CD1c-positive myeloid dendritic cell (primary cell): ENCODE measurements around the gene CARD19.

Experiments
- DNase-seq: peaks from one replicate; pipeline ENCODE4 v3.0.0-alpha.2; 2016; ENCODE audit errors: extremely low spot score

The CARD19 gene

DNA sequence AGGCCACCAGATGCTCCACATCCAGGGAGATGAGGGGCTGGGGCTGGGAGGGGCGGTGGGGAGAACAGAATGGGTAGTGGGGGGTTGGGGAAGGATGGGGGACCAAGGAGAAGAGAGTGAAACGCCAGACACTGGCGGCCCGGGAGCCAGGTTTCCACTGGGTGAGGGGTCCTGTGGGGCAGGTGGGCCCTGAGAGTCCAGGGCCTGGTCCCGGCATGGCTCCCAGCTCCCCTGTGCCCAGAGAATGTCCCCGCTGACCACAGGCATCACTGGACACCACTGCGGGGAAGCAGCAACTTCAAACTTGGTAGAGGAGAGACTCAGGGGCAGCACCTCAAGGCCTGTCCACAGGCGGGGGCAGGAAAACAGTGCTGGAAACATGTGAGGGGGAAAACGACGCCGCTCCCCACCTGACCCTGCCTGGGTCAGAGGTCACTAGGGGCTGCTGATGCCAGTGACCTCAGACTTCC, 24.9 kb downstream of the CARD19 start:
- no peak for DNase-seq

DNA sequence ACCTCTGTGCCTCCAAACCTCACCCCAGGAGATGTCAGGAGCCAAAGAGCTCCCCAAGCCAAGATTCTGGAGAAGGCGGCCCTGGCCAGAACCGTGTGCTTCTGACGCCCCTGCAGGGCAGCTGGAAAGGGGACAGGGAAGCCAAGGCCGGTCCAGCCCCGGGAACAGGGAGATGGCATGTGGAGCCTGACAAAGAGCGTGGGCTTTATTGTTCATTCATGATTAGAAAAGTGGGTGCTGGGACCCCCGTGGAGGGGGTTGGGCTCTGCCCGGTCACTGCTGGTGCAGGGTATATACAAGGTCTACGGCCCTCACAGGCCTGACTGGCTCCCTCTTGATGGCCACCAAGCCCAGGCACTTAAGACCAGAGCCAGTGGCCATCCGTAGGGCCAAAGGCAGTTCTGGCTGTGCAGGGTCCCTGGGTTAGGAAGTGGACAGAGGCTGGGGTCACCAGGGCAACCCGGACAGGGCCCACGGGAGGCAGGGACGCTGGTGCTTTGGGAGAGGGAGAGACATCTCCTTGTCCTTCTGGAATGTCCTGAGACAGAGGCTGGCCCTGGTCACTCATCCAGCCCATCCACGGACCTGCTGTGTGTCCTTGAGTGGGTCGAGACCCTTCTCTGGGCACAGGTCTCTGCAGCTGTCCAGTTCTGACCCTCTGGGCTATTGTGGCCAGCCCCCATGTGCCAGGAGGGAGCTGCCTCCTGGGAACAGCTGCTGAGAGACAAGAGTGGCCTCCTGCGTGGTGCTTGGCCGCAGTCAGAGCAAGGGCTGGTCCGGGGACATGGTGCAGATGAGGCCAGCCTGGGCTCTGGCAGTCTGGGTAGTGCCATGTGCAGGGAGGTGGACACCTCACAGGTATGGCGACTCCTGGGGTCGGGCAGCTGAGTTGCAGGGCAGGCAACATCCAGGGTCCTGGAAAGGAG, 25.6 kb downstream of the CARD19 start:
- no peak for DNase-seq

DNA sequence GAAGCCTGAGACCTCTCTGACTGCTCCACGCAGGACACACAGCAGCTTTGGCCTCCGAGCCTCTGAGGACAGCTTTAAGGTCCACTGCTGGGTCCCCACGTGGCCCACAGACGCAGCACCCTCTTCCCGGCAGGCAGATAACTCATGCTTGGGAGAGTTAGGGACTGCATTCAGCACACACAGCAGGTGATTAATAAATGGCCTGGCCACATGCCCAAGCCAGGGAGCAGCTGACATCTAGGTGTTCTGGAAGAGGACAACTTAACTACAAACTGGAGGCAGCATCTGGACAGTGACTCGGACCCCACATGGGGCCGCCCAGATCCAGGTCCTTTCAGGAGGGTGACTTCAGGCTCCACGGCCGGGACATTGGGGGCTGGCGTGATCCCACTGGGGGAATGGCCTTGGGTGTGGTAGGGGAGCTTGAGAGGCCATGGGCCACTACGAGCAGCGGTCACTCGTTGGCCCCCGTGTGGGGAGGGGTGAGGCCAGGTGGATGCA, 26.8 kb downstream of the CARD19 start:
- no peak for DNase-seq

DNA sequence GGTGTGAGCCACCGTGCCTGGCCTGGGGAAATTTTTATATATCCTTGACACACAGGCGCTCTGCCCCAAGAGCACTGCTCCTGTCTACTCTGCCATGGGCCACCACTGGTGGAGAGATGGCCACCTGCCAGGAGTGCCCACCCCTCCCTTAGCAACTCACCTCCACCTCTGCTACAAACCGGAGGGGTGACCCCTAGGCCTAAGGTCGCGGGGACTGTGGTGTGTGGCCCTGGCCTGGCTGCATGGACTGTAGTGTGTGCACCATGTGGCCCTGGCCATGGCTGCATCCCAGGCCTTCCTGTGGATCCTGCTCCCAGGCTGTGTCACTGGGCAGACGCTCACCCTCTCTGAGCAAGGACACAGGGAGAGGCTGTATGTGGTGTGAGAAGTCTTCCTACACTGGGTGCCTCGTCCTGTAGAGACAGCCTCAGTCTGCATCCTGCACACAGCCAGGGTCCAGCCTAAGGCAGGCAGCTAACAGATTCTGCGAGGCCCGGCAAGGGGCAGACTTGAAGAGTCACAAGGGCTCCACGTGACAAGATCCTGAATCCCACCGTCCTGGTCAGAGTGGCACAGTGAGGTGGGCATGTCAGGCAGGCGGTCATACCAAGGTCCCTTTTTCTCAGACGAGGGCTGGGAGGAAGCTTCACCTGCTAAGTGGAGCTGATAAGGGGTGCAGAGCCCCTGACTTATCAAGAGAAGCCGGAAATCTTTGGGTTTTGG, 27.7 kb downstream of the CARD19 start:
- no peak for DNase-seq

DNA sequence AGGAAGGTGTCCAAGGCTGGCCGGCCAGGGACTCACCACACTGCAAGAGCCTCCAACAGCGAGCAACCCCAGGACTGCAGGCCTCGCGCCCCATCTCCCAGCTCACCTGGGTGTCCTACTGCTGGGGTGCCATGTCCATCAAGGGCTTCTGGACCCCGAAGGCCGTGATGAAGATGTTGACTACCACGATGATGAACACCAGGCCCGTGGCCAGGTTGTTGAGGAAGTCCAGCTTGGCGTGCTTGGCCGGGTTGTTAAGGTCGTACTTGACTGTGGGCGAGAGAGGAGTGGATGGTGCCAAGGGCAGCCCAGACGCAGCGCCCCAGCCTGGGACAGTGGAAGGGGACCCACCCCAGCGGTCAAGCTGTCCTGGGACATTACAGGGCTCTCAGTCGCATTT, 28.8 kb downstream of the CARD19 start:
- no peak for DNase-seq

DNA sequence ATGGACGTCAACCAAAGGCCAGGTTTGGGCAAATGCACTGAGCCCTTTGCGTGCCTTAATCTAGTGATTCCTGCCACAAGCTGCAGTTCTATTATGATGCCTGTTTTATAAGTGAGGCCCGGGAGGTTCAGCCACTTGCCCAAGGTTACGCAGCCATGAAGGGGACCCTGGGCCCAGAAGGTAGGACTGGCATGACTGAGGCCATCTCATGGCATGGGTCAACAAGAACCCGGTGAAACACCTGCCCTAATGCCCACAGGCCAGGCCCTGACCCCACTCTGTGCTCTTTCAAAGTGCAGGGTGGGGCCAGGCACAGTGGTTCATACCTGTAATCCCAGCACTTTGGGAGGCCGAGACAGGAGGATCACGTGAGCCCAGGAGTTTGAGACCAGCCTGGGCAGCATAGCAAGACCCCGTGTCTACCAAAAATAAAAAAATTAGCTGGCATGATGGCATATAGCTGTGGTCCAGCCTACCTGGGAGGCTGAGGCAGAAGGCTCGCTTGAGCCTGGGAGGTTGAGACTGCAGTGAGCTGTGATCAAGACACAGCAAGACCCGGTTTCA, 29.4 kb downstream of the CARD19 start:
- DNase-seq: no peak

- no peak for DNase-seq
These were observed 30.2 kb downstream of the CARD19 start for GRCh38 chr9:93126151-93126781.

GRCh38 chr9:93126825-93127368, 30.9 kb downstream of the CARD19 start:
- DNase-seq: peak; percentile 22

- peak; percentile 67 for DNase-seq
These were observed 31.4 kb downstream of the CARD19 start for GRCh38 chr9:93127395-93127911.

DNA sequence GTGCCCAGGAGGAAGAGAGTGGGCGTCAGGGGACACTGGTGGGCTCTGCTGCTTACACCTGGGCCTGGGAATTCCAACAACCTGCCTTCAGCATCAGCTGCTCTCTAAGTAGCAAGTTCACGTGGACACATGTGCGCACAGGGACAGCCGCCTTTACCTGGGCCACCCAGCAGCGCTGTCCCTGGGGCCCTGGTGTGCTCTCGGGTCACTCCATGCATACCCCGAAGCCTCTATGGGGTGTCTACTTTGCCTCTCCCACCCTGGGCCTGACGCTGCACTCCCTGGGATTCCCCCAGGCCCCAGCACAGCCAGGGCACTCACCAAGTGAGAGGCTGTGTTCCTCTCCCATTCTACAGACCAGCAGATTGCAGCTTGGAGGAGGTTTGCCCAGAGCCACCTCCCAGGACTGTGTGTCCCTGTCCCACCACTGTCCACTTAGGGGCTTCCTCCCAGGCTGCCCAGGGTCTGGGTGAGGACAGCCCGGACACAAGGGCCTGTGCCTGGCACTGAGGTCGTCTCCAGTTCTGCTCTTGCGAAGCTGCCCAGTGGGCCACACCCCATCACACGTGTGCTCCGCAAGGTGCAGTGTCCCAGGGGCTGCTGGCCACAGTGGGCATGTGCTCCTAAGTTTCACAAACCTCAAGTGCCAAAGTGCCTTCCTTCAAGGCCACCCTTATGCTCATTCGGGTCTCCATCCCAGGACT, 32.1 kb downstream of the CARD19 start:
- DNase-seq: no peak

- no peak for DNase-seq
These were observed 32.8 kb downstream of the CARD19 start for GRCh38 chr9:93128715-93129224.

GRCh38 chr9:93129286-93129685, 33.3 kb downstream of the CARD19 start:
- no peak for DNase-seq

DNA sequence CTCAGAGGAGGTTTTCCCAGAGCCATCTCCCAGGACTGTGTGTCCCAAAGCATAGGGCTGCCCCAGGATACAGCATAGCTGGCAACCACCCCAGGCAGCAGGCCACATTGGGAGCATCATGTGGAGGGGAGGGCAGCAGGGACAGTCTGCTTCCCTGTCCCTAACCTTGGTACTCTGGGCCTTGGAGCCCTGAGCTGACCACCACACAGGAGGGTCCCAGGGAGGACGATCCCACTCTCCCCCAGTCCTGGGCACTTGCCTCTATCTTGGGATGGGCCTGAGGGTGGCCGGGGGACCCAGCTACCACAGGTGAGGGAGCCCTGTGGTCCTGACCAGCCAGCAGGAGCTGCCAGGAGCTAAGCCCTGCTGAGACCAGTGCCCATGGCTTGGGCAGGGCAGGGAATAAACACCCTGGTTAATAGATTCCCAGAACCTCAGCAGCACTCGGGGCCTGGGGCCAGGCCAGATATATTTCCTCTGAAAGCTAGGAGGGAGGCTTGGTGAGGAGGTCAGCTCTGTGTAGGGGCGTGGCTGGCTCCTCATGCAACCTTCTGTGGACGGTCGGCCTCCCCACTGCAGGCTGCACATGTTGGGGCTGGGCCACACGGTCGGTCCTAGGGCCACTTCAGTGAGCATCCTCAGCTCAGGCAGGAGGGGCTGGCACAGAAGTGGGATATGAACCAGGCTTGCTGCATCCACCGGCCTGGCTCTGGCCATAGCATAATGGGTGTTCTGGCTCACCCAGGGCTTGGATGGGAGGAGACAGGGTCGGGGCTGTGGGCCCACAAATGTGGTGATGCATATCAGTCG, 33.9 kb downstream of the CARD19 start:
- no peak for DNase-seq

- peak; percentile 58 for DNase-seq
These were observed 35.0 kb downstream of the CARD19 start for GRCh38 chr9:93130861-93131481.

DNA sequence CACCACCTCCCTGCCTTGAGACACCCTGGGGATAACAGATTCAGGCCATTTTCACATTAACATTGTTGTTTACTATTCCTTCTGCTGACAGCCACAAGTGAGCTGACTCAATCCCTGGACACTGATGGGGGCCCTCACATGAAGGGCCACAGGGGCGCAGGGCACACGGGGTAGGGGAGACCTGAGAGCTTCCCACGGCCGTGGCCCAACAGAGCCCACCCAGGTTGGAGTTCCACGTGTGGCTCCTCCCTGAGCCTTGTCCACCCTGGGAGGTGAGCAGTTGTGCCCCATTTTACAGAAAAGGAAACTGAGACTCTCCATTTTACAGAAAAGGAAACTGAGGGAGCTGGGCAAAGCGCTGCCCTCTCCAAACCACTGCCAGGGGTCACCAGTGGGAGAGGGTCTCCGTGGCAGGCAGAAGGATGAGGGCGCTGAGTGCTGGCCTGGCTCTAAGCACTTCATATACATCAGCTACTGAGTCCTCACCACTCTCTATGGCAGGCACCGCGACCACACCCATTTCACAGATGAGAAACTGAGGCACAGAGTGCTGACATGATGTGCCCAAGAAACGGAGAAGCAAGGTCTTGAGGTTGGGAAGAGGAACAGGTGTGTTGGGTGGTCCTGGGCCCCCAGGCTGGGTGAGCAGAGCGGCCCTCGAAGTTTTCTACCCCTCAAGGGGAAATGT, 35.7 kb downstream of the CARD19 start:
- DNase-seq: no peak

DNA sequence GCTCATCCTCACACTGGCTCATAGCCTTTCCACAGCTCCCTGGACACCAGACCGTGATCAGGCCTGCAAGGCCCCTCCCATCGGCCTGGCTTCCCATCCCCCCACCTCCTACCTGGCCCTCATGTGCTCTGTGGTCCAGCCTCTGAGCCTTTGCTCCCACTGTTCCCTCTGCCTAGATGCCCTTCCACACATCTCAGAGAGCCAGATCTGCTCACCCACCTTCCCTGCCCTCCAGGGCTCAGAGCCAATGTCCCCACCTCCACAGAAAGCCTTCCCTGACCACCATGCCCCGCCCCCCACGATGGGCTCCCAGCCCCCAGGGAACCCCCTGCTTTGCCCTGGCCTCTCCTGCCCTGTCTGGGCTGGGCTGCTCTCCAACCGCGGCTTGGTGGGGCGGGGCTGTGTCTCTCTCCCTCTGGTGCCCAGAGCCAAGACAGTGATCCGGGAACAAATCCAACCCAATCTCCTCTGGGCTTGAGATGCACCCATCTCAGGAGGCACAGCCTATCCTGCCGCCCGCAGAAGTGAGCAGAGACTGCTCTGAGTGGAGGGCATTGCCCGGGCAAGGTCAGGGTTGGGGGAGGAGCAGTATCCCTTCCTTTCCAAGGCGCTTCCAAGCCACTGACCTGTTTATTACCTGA, 36.4 kb downstream of the CARD19 start:
- DNase-seq: no peak

GRCh38 chr9:93132946-93133680, 37.1 kb downstream of the CARD19 start:
- DNase-seq: peak; percentile 43
